H9 (cell line): ENCODE data around the gene DOK5. TPM values are rescaled to one million over a fixed set of nuclear protein-coding genes. Genes with fewer than 3 reads are reported as not detected.
A peak's percentile ranks its signal among the peaks of the same experiment; 100 is the strongest.

Experiments used
- DNase-seq: peaks from one replicate; pipeline ENCODE4 v3.0.0-alpha.2; 2017
- H2AFZ ChIP-seq: one replicate; pipeline ENCODE4 v1.6.1; 2013; ENCODE audit warnings: mild to moderate bottlenecking, low read length, control low read depth, moderate library complexity
- H2AK5ac ChIP-seq: 2 replicates; pipeline ENCODE4 v1.6.1; 2013; ENCODE audit warnings: low read length, control low read depth, mixed read lengths; ENCODE audit not compliant: insufficient read length
- H2BK120ac ChIP-seq: one replicate; pipeline ENCODE4 v1.6.1; 2013; ENCODE audit warnings: low read depth, mild to moderate bottlenecking, low read length, control low read depth, inconsistent platforms; ENCODE audit not compliant: poor library complexity, severe bottlenecking
- H2BK12ac ChIP-seq: 2 replicates; pipeline ENCODE4 v1.6.1; 2013; ENCODE audit warnings: low read length, control low read depth, mixed read lengths, low read depth; ENCODE audit not compliant: insufficient read length
- H2BK15ac ChIP-seq: 2 replicates; pipeline ENCODE4 v1.6.1; 2013; ENCODE audit warnings: low read depth, low read length, control low read depth
- H2BK20ac ChIP-seq: one replicate; pipeline ENCODE4 v1.6.1; 2013; ENCODE audit warnings: low read depth, mild to moderate bottlenecking, low read length, control low read depth, inconsistent platforms; ENCODE audit not compliant: poor library complexity, severe bottlenecking
- H2BK5ac ChIP-seq: 2 replicates; pipeline ENCODE4 v1.6.1; 2013; ENCODE audit warnings: low read length, control low read depth, mixed read lengths; ENCODE audit not compliant: insufficient read length
- H3K14ac ChIP-seq: 2 replicates; pipeline ENCODE4 v1.6.1; 2013; ENCODE audit warnings: low read length, control low read depth; ENCODE audit not compliant: insufficient read depth
- H3K18ac ChIP-seq: 2 replicates; pipeline ENCODE4 v1.6.1; 2013; ENCODE audit warnings: low read depth, mild to moderate bottlenecking, mixed read lengths, low read length, control low read depth; ENCODE audit not compliant: insufficient read length
- H3K23ac ChIP-seq: 2 replicates; pipeline ENCODE4 v1.6.1; 2013; ENCODE audit warnings: low read length, control low read depth, mixed read lengths, low read depth; ENCODE audit not compliant: insufficient read length
- H3K23me2 ChIP-seq: 2 replicates; pipeline ENCODE4 v1.6.1; 2013; ENCODE audit warnings: low read depth, mild to moderate bottlenecking, mixed read lengths, low read length, control low read depth; ENCODE audit not compliant: insufficient read length, poor library complexity, severe bottlenecking
- H3K27ac ChIP-seq: 2 replicates; pipeline ENCODE4 v1.5.1; 2013; ENCODE audit warnings: low read length, control low read depth, mixed read lengths, low read depth; ENCODE audit not compliant: insufficient read length
- H3K27me3 ChIP-seq: 2 replicates; pipeline ENCODE4 v1.6.1; 2013; ENCODE audit warnings: low read length, control low read depth, inconsistent platforms; ENCODE audit not compliant: insufficient read depth
- H3K4ac ChIP-seq: 2 replicates; pipeline ENCODE4 v1.6.1; 2013; ENCODE audit warnings: low read depth, mild to moderate bottlenecking, control low read depth, inconsistent platforms, low read length, moderate library complexity
- H3K4me1 ChIP-seq: 2 replicates; pipeline ENCODE4 v1.6.1; 2013; ENCODE audit warnings: low read length, control low read depth, inconsistent platforms; ENCODE audit not compliant: insufficient read depth
- H3K4me2 ChIP-seq: 2 replicates; pipeline ENCODE4 v1.6.1; 2013; ENCODE audit warnings: low read length, control low read depth, mixed read lengths; ENCODE audit not compliant: insufficient read length, insufficient read depth
- H3K56ac ChIP-seq: 2 replicates; pipeline ENCODE4 v1.6.1; 2013; ENCODE audit warnings: low read depth, mild to moderate bottlenecking, mixed read lengths, low read length, control low read depth; ENCODE audit not compliant: insufficient read length
- H3K79me1 ChIP-seq: 2 replicates; pipeline ENCODE4 v1.6.1; 2013; ENCODE audit warnings: low read depth, mild to moderate bottlenecking, moderate library complexity, low read length, control low read depth, inconsistent platforms; ENCODE audit not compliant: insufficient read depth, poor library complexity, severe bottlenecking
- H3K79me2 ChIP-seq: 2 replicates; pipeline ENCODE4 v1.6.1; 2013; ENCODE audit warnings: low read length, control low read depth, inconsistent platforms; ENCODE audit not compliant: insufficient read depth
- H3K9ac ChIP-seq: 2 replicates; pipeline ENCODE4 v1.6.1; 2013; ENCODE audit warnings: low read length, control low read depth, mixed read lengths; ENCODE audit not compliant: insufficient read length; ENCODE audit errors: extremely low read depth
- H3K9me3 ChIP-seq: one replicate; pipeline ENCODE4 v1.6.1; 2013; ENCODE audit warnings: low read depth, low read length, inconsistent platforms; ENCODE audit not compliant: control insufficient read depth
- H3T11ph ChIP-seq: one replicate; pipeline ENCODE4 v1.6.1; 2013; ENCODE audit warnings: mild to moderate bottlenecking, low read length, control low read depth, inconsistent platforms
- H4K20me1 ChIP-seq: one replicate; pipeline ENCODE4 v1.6.1; 2013; ENCODE audit not compliant: control insufficient read depth, insufficient read length, insufficient read depth
- H4K5ac ChIP-seq: 2 replicates; pipeline ENCODE4 v1.6.1; 2013; ENCODE audit warnings: low read depth, mild to moderate bottlenecking, mixed read lengths, low read length, control low read depth; ENCODE audit not compliant: insufficient read length
- H4K8ac ChIP-seq: replicated peaks from 2 replicates; pipeline ENCODE4 v1.6.1; 2013; ENCODE audit warnings: low read length, control low read depth, mixed read lengths, low read depth; ENCODE audit not compliant: insufficient read length
- H4K91ac ChIP-seq: 2 replicates; pipeline ENCODE4 v1.6.1; 2013; ENCODE audit warnings: low read depth, mild to moderate bottlenecking, moderate library complexity, mixed read lengths, low read length, control low read depth; ENCODE audit not compliant: insufficient read length
- H3K27ac Mint-ChIP-seq, 3 experiments: 2 replicates in 2 of 3; 3 replicates in 1 of 3; pipeline ENCODE4 v1.8.0; 2020 to 2021; ENCODE audit warnings: mixed read lengths in 3 of 3, mild to moderate bottlenecking in 1 of 3, moderate library complexity in 1 of 3
- H3K27me3 Mint-ChIP-seq: 2 replicates; pipeline ENCODE4 v1.8.0; 2021; ENCODE audit warnings: low read depth, mild to moderate bottlenecking, moderate library complexity, mixed read lengths
- H3K36me3 Mint-ChIP-seq, 3 experiments: 2 replicates in 2 of 3; 3 replicates in 1 of 3; pipeline ENCODE4 v1.8.0; 2020 to 2021; ENCODE audit warnings: low read depth in 3 of 3, mixed read lengths in 3 of 3; ENCODE audit not compliant: insufficient read depth in 1 of 3
- H3K4me1 Mint-ChIP-seq, 2 experiments: 2 replicates each; pipeline ENCODE4 v1.8.0; 2020; ENCODE audit warnings: mixed read lengths in 2 of 2
- H3K4me3 Mint-ChIP-seq, 2 experiments: 2 replicates in 1 of 2; 3 replicates in 1 of 2; pipeline ENCODE4 v1.8.0; 2020 to 2021; ENCODE audit warnings: mild to moderate bottlenecking in 2 of 2, mixed read lengths in 2 of 2, moderate library complexity in 1 of 2
- H3K9me3 Mint-ChIP-seq, 2 experiments: 2 replicates in 1 of 2; 3 replicates in 1 of 2; pipeline ENCODE4 v1.8.0; 2020; ENCODE audit warnings: mild to moderate bottlenecking in 2 of 2, mixed read lengths in 2 of 2, moderate library complexity in 1 of 2
- WGBS: extraction: QIAGEN DNeasy Blood & Tissue Kit; methylation state at CpG from one replicate; pipeline ENCODE4 v1.1.7; 2013; ENCODE audit warnings: missing lambda C conversion rate, low lambda C conversion rate, mixed read lengths; ENCODE audit not compliant: insufficient read length; ENCODE audit errors: extremely low coverage; 5-methylcytosine and 5-hydroxymethylcytosine counted together
- total RNA-seq: library from RNA; stranded (reverse); gene quantifications from 2 replicates; pipeline ENCODE4 v1.2.1, GENCODE V29; 2021
- TF ChIP-seq, protein P1 (sequence below): fragments of 200-600 bp; sonication (generic); conservative IDR thresholded peaks from 3 replicates; pipeline ENCODE4 v1.8.0; 2021; ENCODE audit warnings: antibody characterized with exemption, mild to moderate bottlenecking

Gene DOK5
- total RNA-seq, 1 experiment from 2014 or later: 4.5 TPM

DNA sequence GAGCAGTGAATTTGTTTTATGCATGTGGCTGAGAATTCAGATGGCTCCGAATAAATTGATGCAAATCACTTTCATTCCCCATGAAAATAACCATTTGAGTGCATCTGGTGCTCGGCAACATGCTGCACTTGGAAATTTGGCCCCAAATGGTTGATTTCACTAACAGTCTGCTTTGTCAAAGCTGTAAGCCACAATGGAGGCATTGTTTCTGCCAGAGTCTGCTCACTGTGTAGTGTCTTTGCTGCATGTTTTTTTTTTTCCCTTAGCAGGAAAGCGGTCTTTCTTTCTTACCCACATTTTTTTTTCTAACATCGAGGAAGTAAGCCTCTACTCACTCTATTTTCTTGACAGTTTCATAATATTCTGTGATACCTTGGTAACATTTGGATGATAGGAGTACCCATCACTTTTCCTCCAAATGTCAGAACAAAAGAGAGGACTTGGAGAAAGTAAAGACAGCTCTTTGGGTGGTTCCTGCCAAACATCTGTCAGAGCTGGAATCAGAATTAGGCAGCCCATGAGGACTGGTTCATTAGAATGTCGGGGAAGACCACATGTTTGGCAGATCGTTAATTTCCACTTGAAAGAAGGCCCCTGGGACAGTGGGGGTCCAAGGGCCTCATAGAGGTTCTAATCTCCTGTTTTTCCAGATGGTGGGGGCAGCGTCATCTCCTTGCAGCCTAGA, 149.5 kb downstream of the DOK5 start:
- Histone ChIP-seq H4K5ac (no peak overlapping the region), H3T11ph (no peak overlapping the region), H3K79me2 (no peaks in the 10 kb centered on the region), H3K27me3 (no peaks in the 10 kb centered on the region), H4K91ac (no peak overlapping the region), H3K4me2 (no peak overlapping the region), H3K27ac (no peak overlapping the region), H3K9ac (no peak overlapping the region), H2BK20ac (no peak overlapping the region), H2AK5ac (no peak overlapping the region), H2BK15ac (no peak overlapping the region), H3K23me2 (no peaks in the 10 kb centered on the region), H3K14ac (no peak overlapping the region), H3K18ac (no peak overlapping the region), H3K23ac (no peak overlapping the region), H3K79me1 (no peaks in the 10 kb centered on the region), H2BK12ac (no peak overlapping the region), H3K4me1 (peaks cover 3% of the 10 kb centered on the region; the same call in 1 of the 2 replicates), H4K8ac (no peak overlapping the region), H3K4ac (no peak overlapping the region), H3K9me3 (no peaks in the 10 kb centered on the region), H2BK5ac (no peak overlapping the region), H2AFZ (no peak overlapping the region), H4K20me1 (no peaks in the 10 kb centered on the region), H2BK120ac (no peak overlapping the region), H3K56ac (no peak overlapping the region)
- H3K4me1 Mint-ChIP-seq: peaks cover 14 to 23% of the 10 kb centered on the region in 2 experiments
- H3K4me3 Mint-ChIP-seq: no peak overlapping the region
- no peaks in the 10 kb centered on the region for H3K36me3 Mint-ChIP-seq
- H3K27me3 Mint-ChIP-seq: no peaks in the 10 kb centered on the region
- TF ChIP-seq, protein P1, sequence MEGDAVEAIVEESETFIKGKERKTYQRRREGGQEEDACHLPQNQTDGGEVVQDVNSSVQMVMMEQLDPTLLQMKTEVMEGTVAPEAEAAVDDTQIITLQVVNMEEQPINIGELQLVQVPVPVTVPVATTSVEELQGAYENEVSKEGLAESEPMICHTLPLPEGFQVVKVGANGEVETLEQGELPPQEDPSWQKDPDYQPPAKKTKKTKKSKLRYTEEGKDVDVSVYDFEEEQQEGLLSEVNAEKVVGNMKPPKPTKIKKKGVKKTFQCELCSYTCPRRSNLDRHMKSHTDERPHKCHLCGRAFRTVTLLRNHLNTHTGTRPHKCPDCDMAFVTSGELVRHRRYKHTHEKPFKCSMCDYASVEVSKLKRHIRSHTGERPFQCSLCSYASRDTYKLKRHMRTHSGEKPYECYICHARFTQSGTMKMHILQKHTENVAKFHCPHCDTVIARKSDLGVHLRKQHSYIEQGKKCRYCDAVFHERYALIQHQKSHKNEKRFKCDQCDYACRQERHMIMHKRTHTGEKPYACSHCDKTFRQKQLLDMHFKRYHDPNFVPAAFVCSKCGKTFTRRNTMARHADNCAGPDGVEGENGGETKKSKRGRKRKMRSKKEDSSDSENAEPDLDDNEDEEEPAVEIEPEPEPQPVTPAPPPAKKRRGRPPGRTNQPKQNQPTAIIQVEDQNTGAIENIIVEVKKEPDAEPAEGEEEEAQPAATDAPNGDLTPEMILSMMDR: no peak
- no peak for DNase-seq
- H3K27ac Mint-ChIP-seq: peak overlapping the region in 1 of 3 experiments; percentile 50; a peak in 1 of 7 replicates
- WGBS: no CpG with 5 or more reads among the region's 7 CpGs
- no peaks in the 10 kb centered on the region for H3K9me3 Mint-ChIP-seq
